KMS-11 (cell line): ENCODE data around the gene TRIP13.

Experiments
- H2AFZ ChIP-seq: fragments of 200-600 bp; sonication (generic); 2 replicates; pipeline ENCODE4 v1.6.1; 2016; ENCODE audit warnings: antibody characterized with exemption, mixed run types, low read depth
- H3K27ac ChIP-seq: fragments of 200-600 bp; sonication (generic); 2 replicates; pipeline ENCODE4 v1.6.1; 2016; ENCODE audit warnings: mild to moderate bottlenecking, mixed run types
- H3K27me3 ChIP-seq: fragments of 200-600 bp; sonication (generic); 2 replicates; pipeline ENCODE4 v1.6.1; 2017; ENCODE audit warnings: mild to moderate bottlenecking, low read depth, mixed run types, moderate library complexity; ENCODE audit not compliant: insufficient read depth
- H3K36me3 ChIP-seq: fragments of 200-600 bp; sonication (generic); 2 replicates; pipeline ENCODE4 v1.6.1; 2017; ENCODE audit warnings: mild to moderate bottlenecking, mixed run types; ENCODE audit not compliant: insufficient read depth
- H3K4me1 ChIP-seq: fragments of 200-600 bp; sonication (generic); 2 replicates; pipeline ENCODE4 v1.6.1; 2016; ENCODE audit warnings: mild to moderate bottlenecking, low read depth, mixed run types; ENCODE audit not compliant: poor library complexity, severe bottlenecking
- H3K4me2 ChIP-seq: fragments of 200-600 bp; sonication (generic); 2 replicates; pipeline ENCODE4 v1.7.0; 2016; ENCODE audit warnings: mild to moderate bottlenecking, mixed run types
- H3K4me3 ChIP-seq: fragments of 200-600 bp; sonication (generic); IDR thresholded peaks from 2 replicates; pipeline ENCODE4 v1.6.1; 2017; ENCODE audit warnings: low read depth, low read length, mixed read lengths; ENCODE audit not compliant: insufficient read depth
- H3K79me2 ChIP-seq: fragments of 200-600 bp; sonication (generic); 2 replicates; pipeline ENCODE4 v1.6.1; 2016; ENCODE audit warnings: low read depth, mixed run types; ENCODE audit not compliant: insufficient read depth
- H3K9ac ChIP-seq: fragments of 200-600 bp; sonication (generic); 2 replicates; pipeline ENCODE4 v1.6.1; 2016; ENCODE audit warnings: mild to moderate bottlenecking, mixed run types
- H4K20me1 ChIP-seq: fragments of 200-600 bp; sonication (generic); 2 replicates; pipeline ENCODE4 v1.6.1; 2016; ENCODE audit warnings: mild to moderate bottlenecking, mixed run types; ENCODE audit not compliant: insufficient read depth
- TF ChIP-seq, protein P1 (sequence below): fragments of 200-600 bp; sonication (generic); conservative IDR thresholded peaks from 2 replicates; pipeline ENCODE4 v1.6.1; 2017; ENCODE audit warnings: low read depth, mild to moderate bottlenecking, antibody characterized with exemption, low read length, moderate library complexity, mixed read lengths

Gene TRIP13

DNA sequence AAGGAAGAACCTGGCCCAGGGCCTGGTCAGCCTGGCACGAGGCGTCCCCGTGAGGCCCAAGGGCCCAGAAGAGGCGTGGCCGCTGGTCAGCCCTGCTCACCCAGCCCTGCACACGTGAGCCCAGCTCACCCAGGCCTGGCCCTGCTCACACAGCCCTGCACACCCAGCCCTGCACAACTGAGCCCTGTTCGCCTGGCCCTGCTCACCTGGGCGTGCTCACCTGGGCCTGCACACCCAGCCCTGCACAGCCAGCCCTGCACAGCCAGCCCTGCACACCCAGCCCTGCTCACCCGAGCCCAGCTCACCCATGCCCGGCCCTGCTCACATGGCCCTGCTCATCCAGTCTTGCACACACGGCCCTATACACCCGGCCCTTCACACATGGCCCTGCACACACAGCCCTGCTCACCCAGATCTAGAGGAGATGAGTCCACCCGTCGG is 44.0 kb upstream of the TRIP13 start:
- no peak overlapping the region for H3K4me3 ChIP-seq
- H4K20me1 ChIP-seq: no peaks in the 10 kb centered on the region
- no peak overlapping the region for H2AFZ ChIP-seq
- no peaks in the 10 kb centered on the region for H3K4me1 ChIP-seq
- H3K79me2 ChIP-seq: no peaks in the 10 kb centered on the region
- H3K36me3 ChIP-seq: no peaks in the 10 kb centered on the region
- H3K9ac ChIP-seq: no peak overlapping the region
- H3K27me3 ChIP-seq: peaks cover 17% of the 10 kb centered on the region
- H3K4me2 ChIP-seq: no peak overlapping the region
- H3K27ac ChIP-seq: no peak overlapping the region
- TF ChIP-seq, protein P1, sequence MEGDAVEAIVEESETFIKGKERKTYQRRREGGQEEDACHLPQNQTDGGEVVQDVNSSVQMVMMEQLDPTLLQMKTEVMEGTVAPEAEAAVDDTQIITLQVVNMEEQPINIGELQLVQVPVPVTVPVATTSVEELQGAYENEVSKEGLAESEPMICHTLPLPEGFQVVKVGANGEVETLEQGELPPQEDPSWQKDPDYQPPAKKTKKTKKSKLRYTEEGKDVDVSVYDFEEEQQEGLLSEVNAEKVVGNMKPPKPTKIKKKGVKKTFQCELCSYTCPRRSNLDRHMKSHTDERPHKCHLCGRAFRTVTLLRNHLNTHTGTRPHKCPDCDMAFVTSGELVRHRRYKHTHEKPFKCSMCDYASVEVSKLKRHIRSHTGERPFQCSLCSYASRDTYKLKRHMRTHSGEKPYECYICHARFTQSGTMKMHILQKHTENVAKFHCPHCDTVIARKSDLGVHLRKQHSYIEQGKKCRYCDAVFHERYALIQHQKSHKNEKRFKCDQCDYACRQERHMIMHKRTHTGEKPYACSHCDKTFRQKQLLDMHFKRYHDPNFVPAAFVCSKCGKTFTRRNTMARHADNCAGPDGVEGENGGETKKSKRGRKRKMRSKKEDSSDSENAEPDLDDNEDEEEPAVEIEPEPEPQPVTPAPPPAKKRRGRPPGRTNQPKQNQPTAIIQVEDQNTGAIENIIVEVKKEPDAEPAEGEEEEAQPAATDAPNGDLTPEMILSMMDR: no peak

DNA sequence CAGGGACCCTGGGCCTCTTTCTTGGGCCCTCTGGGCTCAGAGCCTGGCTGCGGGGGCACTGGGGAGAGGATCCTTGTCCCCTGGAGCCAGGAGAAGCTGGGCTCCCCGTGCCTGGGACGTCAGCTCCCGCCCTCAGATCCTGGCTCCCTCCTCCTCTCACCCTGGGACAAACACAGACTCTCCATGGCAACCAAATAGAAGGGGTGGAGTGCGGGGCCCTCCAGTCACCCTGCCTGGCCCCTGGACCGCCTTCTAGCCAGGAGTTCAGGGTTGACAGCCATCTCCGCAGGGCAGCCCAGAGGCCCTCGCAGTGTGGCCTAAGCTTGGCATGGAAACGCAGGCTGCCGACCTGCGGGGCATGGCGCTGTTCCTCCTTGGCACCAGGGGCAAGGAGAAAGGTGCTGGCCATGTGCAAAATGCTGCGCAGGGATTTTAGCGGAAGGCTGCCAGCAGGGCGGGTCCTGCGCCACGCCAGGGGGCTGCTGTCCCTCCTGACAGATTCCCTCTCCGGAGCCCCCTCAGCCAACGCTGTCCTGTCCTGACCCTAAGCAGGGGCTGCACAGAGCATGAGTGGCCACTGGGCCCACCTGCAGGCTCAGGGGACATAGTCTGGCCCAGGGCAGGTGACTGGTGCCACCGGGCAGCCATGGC is 42.9 kb upstream of the TRIP13 start:
- H3K4me3 ChIP-seq: no peak overlapping the region
- H4K20me1 ChIP-seq: no peaks in the 10 kb centered on the region
- no peak overlapping the region for H3K9ac ChIP-seq
- H2AFZ ChIP-seq: no peak overlapping the region
- H3K36me3 ChIP-seq: no peaks in the 10 kb centered on the region
- no peaks in the 10 kb centered on the region for H3K79me2 ChIP-seq
- H3K27ac ChIP-seq: no peak overlapping the region
- H3K27me3 ChIP-seq: peaks cover 17% of the 10 kb centered on the region
- no peaks in the 10 kb centered on the region for H3K4me1 ChIP-seq
- TF ChIP-seq, protein P1: no peak
- no peak overlapping the region for H3K4me2 ChIP-seq

DNA sequence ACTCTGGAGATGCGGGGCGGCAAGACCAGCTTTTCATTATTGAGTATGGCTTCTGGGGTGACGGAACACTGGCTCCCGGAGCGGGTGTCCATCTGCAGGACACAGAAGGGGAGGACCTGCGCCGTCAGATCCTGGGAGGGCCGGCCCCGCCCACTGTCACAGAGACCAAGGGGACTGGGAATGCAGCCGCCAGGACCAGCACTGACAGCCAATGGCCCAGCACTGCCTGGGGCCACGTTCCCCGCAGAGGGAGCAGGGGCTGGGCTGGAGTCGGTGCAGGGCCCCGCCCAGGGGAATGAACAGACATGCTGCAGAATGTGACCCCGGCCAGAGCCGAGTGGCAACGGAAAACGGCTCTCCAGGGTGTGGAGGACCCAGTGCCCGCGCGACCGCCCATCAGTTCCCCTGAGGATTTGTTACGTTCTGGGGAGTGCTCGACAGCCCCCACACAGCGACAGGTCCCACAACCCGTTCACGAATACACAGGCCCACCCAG is 42.1 kb upstream of the TRIP13 start, which contains the start of gene ZDHHC11:
Gene ZDHHC11, minus strand, starts transcription at position 476 of the 496 bp plus-strand sequence. Its CDS starts 384 bp downstream, at position 92.
- Histone ChIP-seq H3K4me3 (no peak within 1 kb of the TSS), H3K4me2 (no peak within 1 kb of the TSS), H2AFZ (no peak within 1 kb of the TSS), H3K9ac (no peak within 1 kb of the TSS), H4K20me1 (no peaks in the 10 kb centered on the region), H3K36me3 (no peaks in the 10 kb centered on the region), H3K27me3 (peaks cover 17% of the 10 kb centered on the region), H3K79me2 (no peaks in the 10 kb centered on the region), H3K27ac (no peak within 1 kb of the TSS), H3K4me1 (no peaks in the 10 kb centered on the region)
- TF ChIP-seq, protein P1: no peak

DNA sequence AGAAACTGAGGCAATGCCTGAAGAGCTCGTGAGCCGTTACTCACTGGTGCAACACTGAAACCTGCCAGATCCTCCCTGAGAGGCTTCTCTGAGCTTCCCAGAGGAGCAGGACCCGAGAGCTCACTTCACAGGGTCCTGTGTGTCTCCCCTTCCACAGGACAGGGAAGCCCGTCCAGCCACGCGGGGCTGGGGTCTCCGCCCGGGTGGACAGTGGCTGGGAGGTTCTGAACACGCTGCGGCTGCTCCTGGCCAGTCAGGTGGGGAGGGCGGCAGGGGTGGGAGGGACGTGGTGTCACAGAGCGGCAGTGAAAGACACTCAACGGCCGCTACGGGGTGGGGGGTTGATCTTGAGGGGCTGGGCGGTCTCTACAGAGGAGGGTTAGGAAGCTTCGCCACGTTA is 41.6 kb upstream of the TRIP13 start:
- peaks cover 17% of the 10 kb centered on the region for H3K27me3 ChIP-seq
- H3K4me3 ChIP-seq: no peak overlapping the region
- no peaks in the 10 kb centered on the region for H3K36me3 ChIP-seq
- no peak overlapping the region for H3K9ac ChIP-seq
- no peaks in the 10 kb centered on the region for H3K79me2 ChIP-seq
- no peak overlapping the region for H3K4me2 ChIP-seq
- TF ChIP-seq, protein P1: no peak
- no peak overlapping the region for H2AFZ ChIP-seq
- no peaks in the 10 kb centered on the region for H4K20me1 ChIP-seq
- no peaks in the 10 kb centered on the region for H3K4me1 ChIP-seq
- H3K27ac ChIP-seq: no peak overlapping the region
